H1 (cell line): Measurements from ENCODE around the gene ICA1. TPM values are rescaled to one million over a fixed set of nuclear protein-coding genes. Genes with fewer than 3 reads are reported as not detected.

Source experiments
- ASH2L ChIP-seq: fragments of 200-600, 300-600 bp; sonication (generic); IDR thresholded peaks from one replicate; pipeline ENCODE4 v1.7.1; 2017; ENCODE audit warnings: low read length
- CBX8 ChIP-seq: fragments of 300-800, 300-1000 bp; sonication (generic); IDR thresholded peaks from 2 replicates; pipeline ENCODE4 v1.7.1; 2016; ENCODE audit warnings: low read depth, low read length, borderline replicate concordance
- EGR1 ChIP-seq: IDR thresholded peaks from 2 replicates; pipeline ENCODE4 v1.6.1; 2011; ENCODE audit warnings: low read depth, low read length, borderline replicate concordance
- EP300 ChIP-seq, 2 experiments: IDR thresholded peaks; 1 replicate in 1 of 2; 2 replicates in 1 of 2; pipeline ENCODE4 v1.6.1; 2011 to 2012; ENCODE audit warnings: low read depth in 2 of 2, low read length in 2 of 2, mild to moderate bottlenecking in 2 of 2, borderline replicate concordance in 1 of 2, inconsistent platforms in 1 of 2, moderate library complexity in 1 of 2
- POU5F1 ChIP-seq: IDR thresholded peaks from 2 replicates; pipeline ENCODE4 v1.6.1; 2011; ENCODE audit warnings: low read depth, mild to moderate bottlenecking, low read length, moderate library complexity
- RXRA ChIP-seq: IDR thresholded peaks from 2 replicates; pipeline ENCODE4 v1.6.1; 2011; ENCODE audit warnings: low read depth, mild to moderate bottlenecking, low read length, moderate library complexity; ENCODE audit not compliant: insufficient read depth
- SUZ12 ChIP-seq: fragments of 200-600 bp; sonication (generic); IDR thresholded peaks from 2 replicates; pipeline ENCODE4 v1.6.1; 2012; ENCODE audit warnings: mild to moderate bottlenecking, inconsistent platforms, low read length, moderate library complexity, mixed read lengths
- TAF1 ChIP-seq: IDR thresholded peaks from 2 replicates; pipeline ENCODE4 v1.6.1; 2011; ENCODE audit warnings: mild to moderate bottlenecking, low read depth, low read length
- YY1 ChIP-seq: IDR thresholded peaks from 2 replicates; pipeline ENCODE4 v1.6.1; 2011; ENCODE audit warnings: low read depth, mild to moderate bottlenecking, low read length
- polyA plus RNA-seq, 7 experiments: library from polyadenylated mRNA; depleted of rRNA in 3 of 7; stranded (reverse) in 5 of 7; unstranded in 2 of 7; fragments of >200 nt in 5 of 7; fragments of 200-250 nt in 2 of 7; gene quantifications; 1 replicate in 5 of 7; 2 replicates in 1 of 7; 4 replicates in 1 of 7; pipeline versions ENCODE4 v1.2.1 to v1.2.3, GENCODE V29; 2011 to 2013; ENCODE audit warnings: missing spikeins in 2 of 7, mixed read lengths in 2 of 7
- total RNA-seq: library from RNA; stranded (reverse); fragmentation: NEBNext Ultra II Directional; extraction: Animal tissue kit (Norgen Biotek cat#: 25700); gene quantifications from 2 replicates; pipeline ENCODE4 v1.2.1, GENCODE V29; 2021

The ICA1 gene
- total and polyA plus RNA-seq, 2 of the 8 experiments (the other 6 are each of a cell fraction or from before 2014, with no cell fraction given) = 14.9 to 37.1 TPM

DNA sequence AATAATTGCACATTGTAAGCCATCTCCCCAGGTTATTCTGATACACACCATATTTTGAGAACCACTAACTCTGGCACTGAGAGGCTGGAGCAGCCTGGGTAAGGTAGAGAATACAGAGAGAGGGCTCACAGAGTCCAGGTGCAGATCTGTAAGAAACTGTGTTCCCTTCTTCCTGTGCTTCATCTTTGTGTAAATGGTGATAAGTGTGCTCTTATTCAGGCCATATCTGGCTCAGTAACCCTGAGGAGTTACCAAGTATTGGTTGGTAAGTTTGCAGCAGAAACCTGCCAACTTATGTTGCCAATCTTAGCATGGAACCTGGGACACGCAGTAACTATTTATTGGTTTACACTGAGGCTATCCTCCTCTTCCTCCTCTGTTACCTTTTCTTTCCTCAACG is 16.2 kb upstream of the ICA1 start (continued):
- TF ChIP-seq EP300 (IDR thresholded peaks at IDR 0.05; ENCODE audit: borderline replicate concordance in 1 of 2, low read depth in 2 of 2, low read length in 2 of 2) (no peak), POU5F1 (no peak), ASH2L (no peak), YY1 (no peak), CBX8 (no peak), RXRA (no peak), EGR1 (no peak), SUZ12 (no peak), TAF1 (no peak)
